ENCODE data around the gene BLVRA. TPM values are rescaled to one million over a fixed set of nuclear protein-coding genes. Genes with fewer than 3 reads are reported as not detected.

The BLVRA gene
- total RNA-seq, 1 experiment from 2014 or later: 29.8 TPM

DNA sequence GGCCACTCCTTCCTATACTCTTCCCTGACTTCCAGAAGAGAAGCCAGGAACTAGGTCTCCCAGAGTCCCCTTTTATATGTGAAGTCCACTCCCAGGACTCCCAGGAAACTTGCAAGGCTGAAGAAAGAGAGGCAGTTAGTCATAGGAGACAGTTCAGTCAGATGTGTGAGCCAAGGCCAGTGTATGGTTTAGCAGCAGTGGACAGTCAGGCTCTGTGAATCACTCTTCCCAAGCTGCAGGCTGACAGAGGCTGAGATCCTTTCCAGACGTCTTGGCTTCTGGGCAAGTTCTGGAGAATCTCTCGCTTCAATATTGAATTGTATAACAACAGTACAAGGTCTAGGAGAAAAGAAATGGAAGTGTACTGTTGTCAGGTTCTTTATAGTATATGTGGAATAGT, 26.9 kb downstream of the BLVRA start:
- BruUV-seq (replicated peaks): no TSS peak
- H3K9me3 Mint-ChIP-seq (ENCODE audit: low read depth, unreplicated experiment): no peaks in the 10 kb centered on the region
- no peak overlapping the region for H3K4me3 Mint-ChIP-seq (ENCODE audit: low read depth, unreplicated experiment)
- H3K27ac Mint-ChIP-seq (ENCODE audit: unreplicated experiment): no peak overlapping the region
- TF ChIP-seq, protein P1, sequence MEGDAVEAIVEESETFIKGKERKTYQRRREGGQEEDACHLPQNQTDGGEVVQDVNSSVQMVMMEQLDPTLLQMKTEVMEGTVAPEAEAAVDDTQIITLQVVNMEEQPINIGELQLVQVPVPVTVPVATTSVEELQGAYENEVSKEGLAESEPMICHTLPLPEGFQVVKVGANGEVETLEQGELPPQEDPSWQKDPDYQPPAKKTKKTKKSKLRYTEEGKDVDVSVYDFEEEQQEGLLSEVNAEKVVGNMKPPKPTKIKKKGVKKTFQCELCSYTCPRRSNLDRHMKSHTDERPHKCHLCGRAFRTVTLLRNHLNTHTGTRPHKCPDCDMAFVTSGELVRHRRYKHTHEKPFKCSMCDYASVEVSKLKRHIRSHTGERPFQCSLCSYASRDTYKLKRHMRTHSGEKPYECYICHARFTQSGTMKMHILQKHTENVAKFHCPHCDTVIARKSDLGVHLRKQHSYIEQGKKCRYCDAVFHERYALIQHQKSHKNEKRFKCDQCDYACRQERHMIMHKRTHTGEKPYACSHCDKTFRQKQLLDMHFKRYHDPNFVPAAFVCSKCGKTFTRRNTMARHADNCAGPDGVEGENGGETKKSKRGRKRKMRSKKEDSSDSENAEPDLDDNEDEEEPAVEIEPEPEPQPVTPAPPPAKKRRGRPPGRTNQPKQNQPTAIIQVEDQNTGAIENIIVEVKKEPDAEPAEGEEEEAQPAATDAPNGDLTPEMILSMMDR (IDR thresholded peaks at IDR 0.05; ENCODE audit: unreplicated experiment): no peak
- H3K36me3 Mint-ChIP-seq (ENCODE audit: insufficient read depth, unreplicated experiment): no peaks in the 10 kb centered on the region
- intact Hi-C loops (cut with micrococcal nuclease; ENCODE audit: unreplicated experiment): no loop called here
- no peak for DNase-seq
- no peaks in the 10 kb centered on the region for H3K27me3 Mint-ChIP-seq (ENCODE audit: unreplicated experiment)
- H3K4me1 Mint-ChIP-seq (ENCODE audit: low read depth, unreplicated experiment): peaks cover 16% of the 10 kb centered on the region
- CTCF ChIA-PET: interaction anchor here (0.6 to 1.2 kb wide), 5 partner anchors 14 to 875 kb away, joined by 3 to 6 read pairs (median 3); partner anchors contain the start of gene COA1

DNA sequence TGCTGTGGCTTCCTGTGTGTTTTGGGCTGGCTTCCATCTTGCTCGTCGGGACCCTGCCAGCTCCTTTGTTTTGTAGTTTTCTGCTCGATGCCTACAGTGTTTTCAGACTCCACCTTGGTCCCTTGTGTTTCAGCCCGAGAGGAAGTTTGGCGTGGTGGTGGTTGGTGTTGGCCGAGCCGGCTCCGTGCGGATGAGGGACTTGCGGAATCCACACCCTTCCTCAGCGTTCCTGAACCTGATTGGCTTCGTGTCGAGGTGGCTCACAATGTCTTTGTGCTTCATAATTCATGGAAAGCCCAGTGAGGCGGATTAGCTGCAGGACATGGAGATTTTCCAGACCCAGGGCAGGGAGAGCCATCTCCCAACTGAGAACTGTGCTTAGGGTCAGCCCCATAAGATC, 29.3 kb downstream of the BLVRA start:
- H3K9me3 Mint-ChIP-seq (ENCODE audit: low read depth, unreplicated experiment): no peaks in the 10 kb centered on the region
- peaks cover 8% of the 10 kb centered on the region for H3K4me1 Mint-ChIP-seq (ENCODE audit: low read depth, unreplicated experiment)
- no peak overlapping the region for H3K4me3 Mint-ChIP-seq (ENCODE audit: low read depth, unreplicated experiment)
- H3K27me3 Mint-ChIP-seq (ENCODE audit: unreplicated experiment): no peaks in the 10 kb centered on the region
- CTCF ChIA-PET: no interaction called here
- no peak for DNase-seq
- no TSS peak for BruUV-seq (replicated peaks)
- no peak overlapping the region for H3K27ac Mint-ChIP-seq (ENCODE audit: unreplicated experiment)
- H3K36me3 Mint-ChIP-seq (ENCODE audit: insufficient read depth, unreplicated experiment): no peaks in the 10 kb centered on the region
- intact Hi-C loops (cut with micrococcal nuclease; ENCODE audit: unreplicated experiment): no loop called here
- TF ChIP-seq, protein P1 (IDR thresholded peaks at IDR 0.05; ENCODE audit: unreplicated experiment): no peak

DNA sequence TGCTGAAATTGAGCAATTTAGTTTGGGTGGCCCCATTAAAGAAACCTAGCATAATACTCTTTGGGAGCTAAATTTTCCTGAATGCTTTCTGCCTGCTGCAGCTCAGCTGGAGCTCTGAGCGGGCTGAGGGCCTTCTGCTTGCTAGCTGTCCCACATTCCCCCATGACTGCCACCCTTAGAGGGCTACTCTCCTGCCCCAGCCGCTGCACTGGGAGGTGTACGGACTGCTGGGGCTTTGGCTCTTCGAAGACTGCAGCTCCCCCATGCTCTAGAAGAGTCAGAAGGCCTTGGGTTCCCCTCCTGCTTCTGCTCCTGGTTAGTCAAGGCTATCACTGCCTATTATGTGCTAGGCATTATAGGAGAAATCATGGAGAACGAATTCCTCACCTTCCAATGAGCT, 31.5 kb downstream of the BLVRA start:
- Mint-ChIP-seq H3K36me3 (ENCODE audit: insufficient read depth, unreplicated experiment) (no peaks in the 10 kb centered on the region), H3K27me3 (ENCODE audit: unreplicated experiment) (no peaks in the 10 kb centered on the region), H3K9me3 (ENCODE audit: low read depth, unreplicated experiment) (no peaks in the 10 kb centered on the region), H3K4me3 (ENCODE audit: low read depth, unreplicated experiment) (no peak overlapping the region), H3K4me1 (ENCODE audit: low read depth, unreplicated experiment) (peaks cover 8% of the 10 kb centered on the region), H3K27ac (ENCODE audit: unreplicated experiment) (no peak overlapping the region)
- intact Hi-C loops (cut with micrococcal nuclease; ENCODE audit: unreplicated experiment): no loop called here
- no peak for DNase-seq
- no TSS peak for BruUV-seq (replicated peaks)
- CTCF ChIA-PET: no interaction called here
- TF ChIP-seq, protein P1 (IDR thresholded peaks at IDR 0.05; ENCODE audit: unreplicated experiment): no peak

DNA sequence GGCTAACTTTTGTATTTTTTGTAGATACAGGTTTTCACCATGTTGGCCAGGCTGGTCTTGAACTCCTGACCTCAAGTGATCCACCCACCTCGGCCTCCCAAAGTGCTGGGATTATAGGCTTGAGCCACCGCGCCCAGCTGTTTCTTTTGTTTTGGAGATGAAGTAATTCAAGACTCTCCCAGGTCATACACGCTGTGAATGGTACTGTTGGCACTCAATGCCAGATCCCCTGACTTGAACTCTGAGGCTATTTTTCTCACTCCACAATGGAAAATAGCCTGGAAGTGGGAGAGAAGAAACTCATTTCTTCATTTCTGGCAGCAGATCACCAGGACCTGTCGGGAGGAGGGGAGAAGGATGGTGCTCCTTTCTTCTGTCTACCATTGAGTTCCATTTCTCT, 32.4 kb downstream of the BLVRA start:
- no peak for DNase-seq
- no peaks in the 10 kb centered on the region for H3K9me3 Mint-ChIP-seq (ENCODE audit: low read depth, unreplicated experiment)
- intact Hi-C loops (cut with micrococcal nuclease; ENCODE audit: unreplicated experiment): no loop called here
- no peak overlapping the region for H3K27ac Mint-ChIP-seq (ENCODE audit: unreplicated experiment)
- BruUV-seq (replicated peaks): no TSS peak
- no peaks in the 10 kb centered on the region for H3K36me3 Mint-ChIP-seq (ENCODE audit: insufficient read depth, unreplicated experiment)
- H3K4me3 Mint-ChIP-seq (ENCODE audit: low read depth, unreplicated experiment): no peak overlapping the region
- peaks cover 8% of the 10 kb centered on the region for H3K4me1 Mint-ChIP-seq (ENCODE audit: low read depth, unreplicated experiment)
- H3K27me3 Mint-ChIP-seq (ENCODE audit: unreplicated experiment): no peaks in the 10 kb centered on the region
- TF ChIP-seq, protein P1 (IDR thresholded peaks at IDR 0.05; ENCODE audit: unreplicated experiment): no peak
- CTCF ChIA-PET: no interaction called here
